Activated T-helper 1 cell treated with anti-CD3 and anti-CD28 coated beads, Interleukin-12 subunit alpha, Interleukin-12 subunit beta, Interleukin-2, Interleukin-4 antibody, amounts not matched to agents 30 ng/mL and 10 ng/mL and 1 ng/mL, durations not matched to agents 14 hours and 24 hours and 36 hours (primary cell): ENCODE results near the gene SLC48A1. TPM values are rescaled to one million over a fixed set of nuclear protein-coding genes. Genes with fewer than 3 reads are reported as not detected.

Experiments used
- DNase-seq: peaks from one replicate; pipeline ENCODE4 v3.0.0; 2021; ENCODE audit warnings: low spot score
- H3K27ac Mint-ChIP-seq: one replicate; pipeline ENCODE4 v1.8.0; 2021; ENCODE audit warnings: mild to moderate bottlenecking, mixed read lengths
- H3K27me3 Mint-ChIP-seq: one replicate; pipeline ENCODE4 v1.8.0; 2022; ENCODE audit warnings: mild to moderate bottlenecking, moderate library complexity, mixed read lengths; ENCODE audit not compliant: insufficient read depth
- H3K36me3 Mint-ChIP-seq: one replicate; pipeline ENCODE4 v1.8.0; 2021; ENCODE audit warnings: low read depth, mixed read lengths
- H3K4me1 Mint-ChIP-seq: one replicate; pipeline ENCODE4 v1.8.0; 2021; ENCODE audit warnings: low read depth, mixed read lengths
- H3K4me3 Mint-ChIP-seq: one replicate; pipeline ENCODE4 v1.8.0; 2021; ENCODE audit warnings: mild to moderate bottlenecking, moderate library complexity, mixed read lengths
- H3K9me3 Mint-ChIP-seq: one replicate; pipeline ENCODE4 v1.8.0; 2021; ENCODE audit warnings: mixed read lengths
- intact Hi-C: fragments of 100-400 bp; cut with micrococcal nuclease; formaldehyde crosslinking; loops from one replicate; pipeline ENCODE4 v1.15.1; 2024
- total RNA-seq: library from RNA; stranded (reverse); gene quantifications from 2 replicates; pipeline ENCODE4 v1.2.3, GENCODE V29; 2022

SLC48A1 gene
- total RNA-seq, result 12.7 TPM in 2 replicates

DNA sequence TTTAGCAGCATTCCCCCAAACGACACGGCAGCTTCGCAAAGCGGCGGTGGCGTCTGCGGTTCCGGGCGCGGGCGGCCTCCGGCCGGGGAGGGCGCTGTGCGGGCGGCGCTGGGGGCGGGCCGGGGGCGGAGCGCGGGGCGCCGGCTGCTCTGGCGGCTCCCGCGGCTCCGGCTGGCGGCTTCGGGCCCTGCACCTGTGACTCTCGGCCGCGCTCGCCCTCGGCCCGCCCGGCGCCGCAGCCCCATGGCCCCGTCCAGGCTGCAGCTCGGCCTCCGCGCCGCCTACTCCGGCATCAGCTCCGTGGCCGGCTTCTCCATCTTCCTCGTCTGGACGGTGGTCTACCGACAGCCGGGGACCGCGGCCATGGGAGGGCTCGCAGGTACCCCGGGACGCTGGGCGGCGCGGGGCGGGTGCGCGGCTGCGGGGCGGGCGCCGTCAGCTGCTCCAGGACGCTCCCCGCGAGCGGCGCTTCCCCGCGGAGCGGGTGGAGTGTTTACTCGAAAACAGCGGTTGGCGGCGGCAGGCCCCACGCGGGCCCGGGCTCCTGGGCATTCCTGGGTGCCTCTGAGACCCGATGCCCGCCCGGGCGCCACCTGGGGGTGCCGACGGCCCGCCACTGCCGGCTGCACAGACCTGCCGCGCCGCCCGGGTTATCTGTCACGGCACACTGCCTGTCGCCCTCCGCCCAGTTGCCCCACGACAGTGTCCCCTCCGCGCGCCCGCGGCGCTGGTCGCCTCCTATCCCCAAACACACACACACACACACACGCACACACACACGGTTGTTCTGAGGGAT, at the start of gene SLC48A1:
SLC48A1 (plus strand) TSS at position 177 of the 796 bp plus-strand sequence; CDS start at position 244, 67 bp downstream.
- H3K36me3 Mint-ChIP-seq, result no peaks in the 10 kb centered on the region
- DNase-seq, result peak; percentile 73
- peak within 1 kb of the TSS; percentile 90 for H3K4me3 Mint-ChIP-seq
- no peaks in the 10 kb centered on the region for H3K9me3 Mint-ChIP-seq
- H3K27me3 Mint-ChIP-seq, result peaks cover 7% of the 10 kb centered on the region
- peak within 1 kb of the TSS; percentile 85 for H3K27ac Mint-ChIP-seq
- intact Hi-C loops, result loop anchor here (1.0 to 2.0 kb wide), 2 partner anchors 14 to 35 kb away; partner anchors contain the start of gene RAPGEF3
- peaks cover 45% of the 10 kb centered on the region for H3K4me1 Mint-ChIP-seq

DNA sequence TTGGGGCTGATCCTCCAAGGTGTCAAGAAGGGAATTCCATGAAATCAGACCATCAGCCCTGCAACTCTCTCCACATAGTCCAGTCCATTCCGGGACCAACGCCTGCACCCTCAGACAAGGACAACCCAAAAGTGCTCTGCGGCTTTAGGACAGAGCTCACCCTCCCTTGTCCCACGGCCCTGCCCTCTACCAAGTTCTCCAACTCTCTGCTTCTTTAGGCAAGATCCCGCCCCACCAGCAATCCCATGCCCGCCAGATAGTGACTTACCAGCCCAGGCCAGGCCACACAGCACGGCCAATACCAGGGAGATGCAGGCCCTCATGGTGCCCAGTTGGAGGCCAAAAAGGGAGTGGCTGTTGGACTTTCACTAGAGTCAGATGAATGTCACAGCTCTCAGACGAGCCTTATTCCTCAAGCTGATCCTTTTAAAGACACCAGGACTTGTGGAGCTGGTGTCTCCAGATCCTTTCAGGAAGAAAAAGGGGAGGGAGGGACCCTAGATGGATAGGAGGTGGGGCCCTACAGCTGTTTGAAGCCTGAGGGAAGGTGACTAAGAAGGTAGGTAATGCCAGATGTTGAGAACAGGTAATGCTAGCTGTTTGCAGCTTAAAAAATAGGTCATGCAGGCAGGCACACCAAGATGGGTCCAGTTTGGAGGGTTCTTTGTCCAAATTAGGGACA, 47.8 kb upstream of the SLC48A1 start, which contains the start of gene ENDOU:
ENDOU (minus strand) TSS at position 400 of the 682 bp plus-strand sequence; CDS start at position 323, 77 bp downstream.
- intact Hi-C loops, result no loop called here
- DNase-seq, result no peak
- no peaks in the 10 kb centered on the region for H3K9me3 Mint-ChIP-seq
- peaks cover 30% of the 10 kb centered on the region for H3K4me1 Mint-ChIP-seq
- H3K27me3 Mint-ChIP-seq, result peaks cover 1% of the 10 kb centered on the region
- no peak within 1 kb of the TSS for H3K27ac Mint-ChIP-seq
- H3K4me3 Mint-ChIP-seq, result no peak within 1 kb of the TSS
- H3K36me3 Mint-ChIP-seq, result no peaks in the 10 kb centered on the region

- Mint-ChIP-seq H3K9me3 (no peaks in the 10 kb centered on the region), H3K4me1 (peaks cover 27% of the 10 kb centered on the region), H3K27ac (no peak overlapping the region), H3K4me3 (no peak overlapping the region), H3K36me3 (no peaks in the 10 kb centered on the region), H3K27me3 (peaks cover 1% of the 10 kb centered on the region)
- no peak for DNase-seq
- intact Hi-C loops, result no loop called here
Observed at GRCh38 chr12:47725893-47726292, 47.1 kb upstream of the SLC48A1 start.

DNA sequence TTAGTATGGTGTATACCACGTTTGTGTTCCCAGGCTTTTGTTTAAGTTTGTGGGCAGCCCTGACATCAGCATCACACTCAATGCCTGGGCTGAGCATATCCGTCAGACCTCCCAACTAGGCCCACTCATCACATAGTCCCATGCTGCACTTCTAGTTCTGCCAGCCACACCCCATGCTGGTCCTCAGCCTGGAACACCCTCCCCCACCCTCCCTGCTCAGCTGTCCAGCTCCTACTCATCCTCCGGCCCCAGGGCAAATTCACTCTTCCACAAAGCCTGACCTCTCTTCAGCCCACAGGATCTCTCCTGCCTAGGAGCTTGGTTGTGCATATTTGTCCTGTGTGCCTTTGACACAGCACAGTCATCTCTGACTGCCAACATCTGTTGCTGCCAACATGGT, 43.8 kb upstream of the SLC48A1 start:
- H3K9me3 Mint-ChIP-seq, result no peaks in the 10 kb centered on the region
- H3K27me3 Mint-ChIP-seq, result peaks cover 1% of the 10 kb centered on the region

DNA sequence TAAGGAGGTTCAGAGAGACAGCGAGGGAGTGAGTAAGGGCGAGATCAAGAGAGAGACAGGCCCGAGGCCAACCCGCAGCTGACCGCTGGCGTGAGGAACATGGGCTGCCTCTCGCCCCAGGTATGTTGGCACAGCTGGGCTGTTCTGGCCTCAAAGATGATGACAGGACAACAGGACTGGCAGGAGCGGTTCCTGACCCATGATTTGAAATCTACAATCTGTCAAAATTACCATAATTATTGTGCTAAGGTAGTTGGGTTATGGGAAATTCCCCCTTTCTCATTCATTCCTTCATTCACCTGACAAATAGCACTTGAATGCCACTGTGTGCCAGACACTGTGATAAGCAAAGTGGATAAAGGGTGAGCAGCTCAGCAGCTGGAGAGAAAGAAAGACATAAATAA, 42.7 kb upstream of the SLC48A1 start:
- DNase-seq, result no peak
- no peak overlapping the region for H3K27ac Mint-ChIP-seq
- no peaks in the 10 kb centered on the region for H3K4me1 Mint-ChIP-seq
- H3K27me3 Mint-ChIP-seq, result peaks cover 1% of the 10 kb centered on the region
- intact Hi-C loops, result no loop called here
- H3K36me3 Mint-ChIP-seq, result no peaks in the 10 kb centered on the region
- H3K4me3 Mint-ChIP-seq, result no peak overlapping the region
- no peaks in the 10 kb centered on the region for H3K9me3 Mint-ChIP-seq

More for the DNA sequence above, 43.8 kb upstream of the SLC48A1 start:
- Mint-ChIP-seq H3K4me1 (no peaks in the 10 kb centered on the region), H3K36me3 (no peaks in the 10 kb centered on the region), H3K4me3 (no peak overlapping the region), H3K27ac (no peak overlapping the region)
- intact Hi-C loops, result no loop called here
- no peak for DNase-seq

DNA sequence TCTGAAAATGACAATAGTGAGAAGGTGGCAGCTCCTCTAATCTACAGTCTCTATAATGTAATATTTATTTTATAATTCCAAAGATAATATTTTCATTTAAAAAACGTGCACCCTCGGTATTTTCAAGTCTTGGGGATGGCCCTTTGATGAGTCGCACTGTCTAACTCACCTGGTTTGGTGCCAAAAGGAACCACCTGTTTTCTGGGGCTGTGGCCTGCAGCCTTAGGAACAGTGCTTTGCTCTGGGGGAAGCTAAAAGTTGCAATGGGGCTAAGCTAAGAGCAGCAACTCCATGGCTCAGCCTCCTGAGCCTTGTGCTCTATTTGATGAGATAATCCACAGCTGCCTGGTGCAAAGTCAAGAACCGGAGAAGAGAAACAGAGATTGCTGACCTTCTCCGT, 41.3 kb upstream of the SLC48A1 start:
- Mint-ChIP-seq H3K27ac (no peak overlapping the region), H3K9me3 (no peaks in the 10 kb centered on the region), H3K36me3 (no peaks in the 10 kb centered on the region), H3K27me3 (peaks cover 1% of the 10 kb centered on the region), H3K4me1 (no peaks in the 10 kb centered on the region), H3K4me3 (no peak overlapping the region)
- no peak for DNase-seq
- intact Hi-C loops, result no loop called here

- H3K36me3 Mint-ChIP-seq, result no peaks in the 10 kb centered on the region
- DNase-seq, result no peak
- H3K27ac Mint-ChIP-seq, result no peak overlapping the region
- H3K4me3 Mint-ChIP-seq, result no peak overlapping the region
- H3K27me3 Mint-ChIP-seq, result peaks cover 1% of the 10 kb centered on the region
- intact Hi-C loops, result no loop called here
- H3K4me1 Mint-ChIP-seq, result no peaks in the 10 kb centered on the region
- H3K9me3 Mint-ChIP-seq, result no peaks in the 10 kb centered on the region
Observed at GRCh38 chr12:47732504-47732903, 40.5 kb upstream of the SLC48A1 start.

DNA sequence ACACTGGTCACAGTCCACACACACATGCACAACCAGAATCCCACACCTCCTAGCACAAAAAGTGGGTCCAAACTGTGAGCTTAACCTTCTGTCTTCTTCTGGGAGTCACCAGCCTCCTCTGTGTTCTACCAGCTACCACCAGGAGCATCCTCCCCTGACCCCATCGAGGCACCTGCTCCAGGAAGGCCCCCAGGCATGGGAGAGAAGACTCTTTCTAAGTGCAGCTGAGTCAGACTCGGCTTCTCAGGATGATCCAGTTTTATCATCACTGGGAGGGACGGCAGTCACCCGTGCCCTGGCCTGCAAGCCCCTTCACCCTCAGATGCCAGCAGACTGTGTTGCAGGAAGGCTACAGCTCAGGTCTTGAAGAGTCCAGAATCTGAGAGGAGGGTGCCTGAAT, 39.9 kb upstream of the SLC48A1 start:
- Mint-ChIP-seq H3K9me3 (no peaks in the 10 kb centered on the region), H3K4me1 (no peaks in the 10 kb centered on the region)
- intact Hi-C loops, result no loop called here

GRCh38 chr12:47734725-47735480, 38.1 kb upstream of the SLC48A1 start:
- no peaks in the 10 kb centered on the region for H3K4me1 Mint-ChIP-seq
- no peaks in the 10 kb centered on the region for H3K36me3 Mint-ChIP-seq
- no peak overlapping the region for H3K4me3 Mint-ChIP-seq
- DNase-seq, result no peak
- H3K9me3 Mint-ChIP-seq, result no peaks in the 10 kb centered on the region
- intact Hi-C loops, result no loop called here
- H3K27me3 Mint-ChIP-seq, result peaks cover 2% of the 10 kb centered on the region
- no peak overlapping the region for H3K27ac Mint-ChIP-seq

More for the DNA sequence above, 39.9 kb upstream of the SLC48A1 start:
- Mint-ChIP-seq H3K27me3 (no peaks in the 10 kb centered on the region), H3K36me3 (no peaks in the 10 kb centered on the region), H3K27ac (no peak overlapping the region), H3K4me3 (no peak overlapping the region)
- no peak for DNase-seq

- no peak overlapping the region for H3K27ac Mint-ChIP-seq
- no peaks in the 10 kb centered on the region for H3K36me3 Mint-ChIP-seq
- H3K4me1 Mint-ChIP-seq, result no peaks in the 10 kb centered on the region
- intact Hi-C loops, result no loop called here
- peaks cover 2% of the 10 kb centered on the region for H3K27me3 Mint-ChIP-seq
- DNase-seq, result no peak
- H3K9me3 Mint-ChIP-seq, result no peaks in the 10 kb centered on the region
- no peak overlapping the region for H3K4me3 Mint-ChIP-seq
Observed at GRCh38 chr12:47735649-47736048, 37.4 kb upstream of the SLC48A1 start.

- H3K27me3 Mint-ChIP-seq, result peaks cover 2% of the 10 kb centered on the region
- DNase-seq, result no peak
- peaks cover 2% of the 10 kb centered on the region for H3K4me1 Mint-ChIP-seq
- H3K27ac Mint-ChIP-seq, result no peak overlapping the region
- no peaks in the 10 kb centered on the region for H3K9me3 Mint-ChIP-seq
- intact Hi-C loops, result no loop called here
- H3K4me3 Mint-ChIP-seq, result no peak overlapping the region
- no peaks in the 10 kb centered on the region for H3K36me3 Mint-ChIP-seq
Observed at GRCh38 chr12:47736216-47736615, 36.8 kb upstream of the SLC48A1 start.

- H3K27ac Mint-ChIP-seq, result no peak overlapping the region
- peaks cover 2% of the 10 kb centered on the region for H3K27me3 Mint-ChIP-seq
- H3K4me1 Mint-ChIP-seq, result peaks cover 6% of the 10 kb centered on the region
- H3K4me3 Mint-ChIP-seq, result no peak overlapping the region
- no peaks in the 10 kb centered on the region for H3K36me3 Mint-ChIP-seq
- DNase-seq, result no peak
- intact Hi-C loops, result no loop called here
- no peaks in the 10 kb centered on the region for H3K9me3 Mint-ChIP-seq
Observed at GRCh38 chr12:47736877-47737676, 36.0 kb upstream of the SLC48A1 start.
